ENCODE data around the gene LAMB2. TPM values are rescaled to one million over a fixed set of nuclear protein-coding genes. Genes with fewer than 3 reads are reported as not detected.

LAMB2 gene
- total and polyA plus RNA-seq, 2 donors (not counting 1 experiment from before 2014, with no cell fraction given) = 0.67 to 0.74 TPM

- TF ChIP-seq EZH2 (IDR thresholded peaks at IDR 0.05; ENCODE audit: borderline replicate concordance, insufficient read depth, low read depth, low read length, poor library complexity, severe bottlenecking) = no peak
- peak; percentile 71 for TF ChIP-seq CTCF (IDR thresholded peaks at IDR 0.05)
- WGBS (ENCODE audit: insufficient coverage) = under 1% methylated on average over 65 of the region's 65 CpGs
- peaks cover 40% of the 10 kb centered on the region for H3K79me2 ChIP-seq (ENCODE audit: control insufficient read depth, insufficient read depth, low read length)
- H3K9ac ChIP-seq (ENCODE audit: low read length) = peak within 1 kb of the TSS; percentile 96
- no peaks in the 10 kb centered on the region for H3K27me3 Mint-ChIP-seq
- peaks cover 0 to 6% (median 0%) of the 10 kb centered on the region in 3 donors for H3K9me3 ChIP-seq (ENCODE audit: control extremely low read depth in 1 of 3, control insufficient read depth in 2 of 3, insufficient read depth in 1 of 3, low read length in 2 of 3)
- POLR2A ChIA-PET = interaction anchor here (0.6 to 3.3 kb wide), 21 partner anchors 9 to 995 kb away, joined by 3 to 37 read pairs (median 7); partner anchors contain the start of genes DAG1, IMPDH2, NDUFAF3 and QARS1
- peak within 1 kb of the TSS; percentile 99 for H3K27ac Mint-ChIP-seq
- H3K4me1 Mint-ChIP-seq = peaks cover 37% of the 10 kb centered on the region
- H3K4me1 ChIP-seq (ENCODE audit: control insufficient read depth in 2 of 2, insufficient read depth in 2 of 2, low read length in 2 of 2) = peaks cover 26 to 33% of the 10 kb centered on the region in 2 donors
- peaks cover 37% of the 10 kb centered on the region for H4K20me1 ChIP-seq (ENCODE audit: control insufficient read depth, insufficient read depth, low read length, poor library complexity, severe bottlenecking)
- ATAC-seq (ENCODE audit: low read depth) = peak; percentile 77
- intact Hi-C loops (cut with micrococcal nuclease) = loop anchor here (1.0 to 5.0 kb wide), 14 partner anchors 10 to 580 kb away; partner anchors contain the start of genes APEH, ARIH2, DAG1 and IMPDH2
- peak within 1 kb of the TSS; percentile 72 to 95 (median 88) for H3K4me3 ChIP-seq (ENCODE audit: control extremely low read depth in 1 of 5, extremely low read depth in 1 of 5, insufficient read depth in 1 of 5, low read depth in 2 of 5, low read length in 4 of 5)
- no peaks in the 10 kb centered on the region for H3K27me3 ChIP-seq (replicated peaks in 1 of 4; ENCODE audit: control extremely low read depth in 1 of 4, control insufficient read depth in 3 of 4, insufficient read depth in 4 of 4, low read length in 3 of 4)
- H3K4me2 ChIP-seq (replicated peaks; ENCODE audit: low read depth, low read length, poor library complexity, severe bottlenecking) = peak within 1 kb of the TSS; percentile 87
- H3K27ac ChIP-seq (ENCODE audit: low read length in 2 of 2) = peak within 1 kb of the TSS; percentile 87 to 94
- peak within 1 kb of the TSS; percentile 97 for H3K4me3 Mint-ChIP-seq
- DNase-seq = peak; percentile 99
- H2AFZ ChIP-seq (ENCODE audit: insufficient read depth, low read depth, low read length, poor library complexity, severe bottlenecking) = peak within 1 kb of the TSS; percentile 94
- CTCF ChIA-PET = interaction anchor here (0.7 to 3.2 kb wide), 15 partner anchors 10 to 408 kb away, joined by 3 to 51 read pairs (median 5); partner anchors contain the start of genes NDUFAF3, P4HTM, QARS1 and USP19
- H3K9me3 Mint-ChIP-seq (ENCODE audit: insufficient read depth) = no peaks in the 10 kb centered on the region
- peaks cover 3 to 21% of the 10 kb centered on the region in 2 experiments for H3K36me3 ChIP-seq (replicated peaks in 1 of 2; ENCODE audit: control extremely low read depth in 1 of 2, control insufficient read depth in 1 of 2, extremely low read depth in 1 of 2, insufficient read depth in 2 of 2, low read length in 1 of 2)
Measured at GRCh38 chr3:49093853-49094767, 38.7 kb downstream of the LAMB2 start, which contains the start of gene QRICH1. Gene QRICH1, minus strand, starts transcription at chr3:49094071. Its CDS starts 17,054 bp downstream, at chr3:49077017.

All from B cell (primary cell).